ENCODE measurements around the gene PRDM16.
A peak's percentile ranks its signal among the peaks of the same experiment; 100 is the strongest.

PRDM16 gene

GRCh38 chr1:3410142-3410925 lies 341.3 kb downstream of the PRDM16 start:
- DNase-seq: peak in 1 of 2 experiments; percentile 10

GRCh38 chr1:3411806-3412205 lies 342.8 kb downstream of the PRDM16 start:
- no peak for DNase-seq

- no peak for DNase-seq
Measured at GRCh38 chr1:3412376-3412775, 343.4 kb downstream of the PRDM16 start.

DNA sequence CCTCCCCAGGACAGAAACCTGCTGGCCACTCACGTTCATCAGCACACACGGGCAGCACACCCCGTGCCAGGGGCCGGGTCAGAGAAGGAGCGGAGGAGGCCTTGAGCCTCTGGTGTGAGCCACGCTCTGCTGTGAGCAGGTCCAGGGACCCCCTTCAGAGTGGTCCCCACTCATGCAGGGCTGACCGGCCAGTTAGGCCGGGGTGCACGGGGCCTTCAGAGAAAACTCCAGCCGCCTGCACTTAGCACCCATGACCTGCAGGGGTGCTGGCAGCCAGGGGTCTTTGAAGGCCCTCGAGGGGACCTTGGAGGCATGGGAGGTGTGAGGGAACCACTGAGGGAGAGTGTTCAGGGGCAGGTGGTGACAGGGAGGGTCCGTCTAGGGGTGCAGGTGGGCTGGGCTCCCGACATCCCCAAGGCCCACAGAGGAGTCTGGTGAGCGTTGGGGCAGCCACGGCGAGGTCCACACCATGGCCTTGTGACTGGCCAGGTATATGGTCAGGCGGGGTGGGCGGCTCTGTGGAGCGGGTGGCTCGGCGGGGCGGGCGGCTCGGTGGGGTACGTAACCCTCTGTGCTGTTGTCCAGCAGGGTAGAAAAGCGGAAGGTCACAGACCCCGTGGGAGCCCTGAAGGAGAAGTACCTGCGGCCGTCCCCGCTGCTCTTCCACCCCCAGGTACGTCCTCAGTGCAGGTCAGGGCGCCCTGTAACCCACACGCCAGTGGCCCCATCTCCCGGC lies 345.1 kb downstream of the PRDM16 start:
- no peak for DNase-seq

- no peak for DNase-seq
Measured at GRCh38 chr1:3415260-3416090, 346.5 kb downstream of the PRDM16 start.

- no peak for DNase-seq
Measured at GRCh38 chr1:3417082-3417739, 348.2 kb downstream of the PRDM16 start.

DNA sequence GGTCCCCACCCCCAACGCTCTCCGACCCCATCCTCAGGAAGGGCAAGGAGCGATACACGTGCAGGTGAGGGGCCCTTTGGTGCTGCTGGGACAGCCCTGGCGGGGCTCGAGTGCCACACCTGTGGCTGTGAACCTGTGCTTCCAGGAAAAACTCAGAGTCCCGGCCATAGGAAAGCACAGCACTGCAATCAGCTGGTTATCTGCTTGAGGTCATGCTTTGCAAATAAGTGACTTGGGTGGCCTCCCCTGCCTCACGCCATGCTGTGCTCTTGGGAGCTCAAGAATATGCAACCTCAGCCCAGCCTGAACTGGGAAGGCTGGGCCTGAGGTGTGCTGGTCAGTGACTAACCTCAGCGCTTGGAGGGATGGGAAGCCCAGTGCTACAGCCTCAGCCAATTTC lies 348.9 kb downstream of the PRDM16 start:
- no peak for DNase-seq

GRCh38 chr1:3418600-3418999 lies 349.6 kb downstream of the PRDM16 start:
- no peak for DNase-seq

- DNase-seq: no peak
Measured at GRCh38 chr1:3419415-3420204, 350.6 kb downstream of the PRDM16 start.

DNA sequence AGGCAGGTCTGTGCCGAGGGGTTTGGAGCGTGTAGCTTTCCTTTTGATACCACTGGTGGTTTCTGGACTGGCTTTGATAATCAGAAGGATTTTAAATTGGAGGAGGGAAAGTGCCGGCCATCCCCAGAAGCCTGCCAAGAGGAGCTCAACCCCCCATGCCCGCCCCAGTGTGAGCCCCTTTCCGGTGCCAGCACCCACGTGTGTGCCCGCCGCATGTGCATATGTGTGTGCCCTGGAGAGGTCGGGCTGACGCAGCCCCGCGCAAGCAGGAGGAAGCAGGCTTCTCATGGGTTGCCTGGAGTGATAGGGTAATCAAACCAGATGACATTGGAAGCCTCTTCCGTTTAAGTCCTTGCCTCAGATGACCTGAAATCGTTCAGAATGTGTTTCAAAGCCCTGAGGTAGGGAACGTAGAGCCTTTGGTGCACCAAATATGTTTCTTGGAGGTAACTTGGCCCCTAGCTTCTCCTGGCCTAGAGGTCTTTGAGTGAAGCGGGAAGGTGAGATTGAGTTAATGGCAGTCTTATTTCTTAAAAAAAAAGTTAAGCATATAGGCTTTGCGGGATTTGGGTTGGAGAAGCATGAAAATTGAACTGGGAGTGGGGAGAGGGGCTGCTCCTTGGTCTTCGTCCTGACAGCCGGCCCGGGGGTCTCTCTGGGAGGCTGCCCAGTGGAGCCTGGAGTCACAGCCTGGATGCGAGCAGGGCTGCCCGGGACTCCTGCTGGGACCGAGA lies 351.4 kb downstream of the PRDM16 start:
- DNase-seq: no peak

GRCh38 chr1:3422638-3423037 lies 353.6 kb downstream of the PRDM16 start:
- no peak for DNase-seq

DNA sequence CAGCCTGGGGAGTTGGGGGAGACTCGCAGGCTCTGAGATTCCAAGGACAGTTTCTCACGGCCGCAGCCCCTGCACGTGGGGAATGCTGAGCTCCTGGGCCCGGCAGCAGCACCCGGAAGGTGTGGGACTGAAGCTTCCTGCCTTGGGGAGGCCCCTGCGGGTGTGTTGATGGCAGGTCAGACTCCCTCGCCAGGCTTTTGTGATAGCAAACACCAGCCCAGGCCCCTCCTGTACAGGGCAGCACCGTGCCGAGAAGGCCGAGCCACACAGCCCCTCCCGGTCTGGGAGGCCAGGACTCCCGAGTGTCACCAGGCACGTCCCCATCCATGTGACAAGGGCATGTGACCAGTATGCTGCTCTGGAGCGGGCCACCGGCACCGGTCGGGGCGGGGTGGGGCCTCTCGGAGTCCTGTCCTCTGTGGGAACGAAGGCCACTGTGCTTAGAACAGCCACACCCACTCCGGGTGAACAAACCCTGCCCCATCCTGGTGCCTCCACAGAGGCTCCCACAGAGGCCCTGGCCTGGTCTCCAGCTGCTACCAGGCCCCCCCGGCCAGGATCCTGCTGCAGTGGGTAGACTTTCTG lies 354.3 kb downstream of the PRDM16 start:
- DNase-seq: no peak

DNA sequence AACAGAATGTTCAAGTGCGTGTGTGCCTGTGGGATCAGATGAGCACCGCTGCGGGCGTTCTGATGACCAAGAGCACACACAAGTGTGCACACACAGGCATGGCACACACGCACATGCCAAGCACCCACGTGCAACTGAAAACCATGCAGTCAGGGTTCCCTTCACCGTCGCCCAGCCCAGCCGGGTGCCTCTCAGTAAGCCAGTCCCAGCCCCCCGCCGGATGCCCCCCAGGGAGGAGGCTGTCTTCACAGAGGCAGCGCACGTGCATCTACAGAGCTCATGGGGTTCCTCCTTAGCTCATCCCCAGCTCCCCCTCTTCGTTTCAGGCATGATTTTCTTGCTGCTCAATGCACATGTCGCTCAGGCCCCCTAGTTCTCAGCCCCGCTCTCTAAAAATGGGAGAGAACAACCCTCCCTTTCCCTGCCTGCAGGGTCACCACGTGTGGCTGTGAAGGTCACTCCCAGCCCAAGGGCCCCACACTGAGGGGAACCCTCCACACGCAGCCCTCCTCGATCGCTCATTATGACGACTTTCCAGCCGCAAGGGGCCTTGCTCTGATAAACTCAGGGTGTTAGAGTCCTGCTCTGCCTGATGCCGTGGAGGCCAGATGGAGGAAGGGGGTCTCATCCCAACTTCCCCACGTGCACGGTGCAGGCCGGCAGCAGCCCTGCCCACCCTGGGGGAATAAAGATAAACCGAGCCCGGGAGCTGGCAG lies 355.1 kb downstream of the PRDM16 start:
- DNase-seq: no peak

DNA sequence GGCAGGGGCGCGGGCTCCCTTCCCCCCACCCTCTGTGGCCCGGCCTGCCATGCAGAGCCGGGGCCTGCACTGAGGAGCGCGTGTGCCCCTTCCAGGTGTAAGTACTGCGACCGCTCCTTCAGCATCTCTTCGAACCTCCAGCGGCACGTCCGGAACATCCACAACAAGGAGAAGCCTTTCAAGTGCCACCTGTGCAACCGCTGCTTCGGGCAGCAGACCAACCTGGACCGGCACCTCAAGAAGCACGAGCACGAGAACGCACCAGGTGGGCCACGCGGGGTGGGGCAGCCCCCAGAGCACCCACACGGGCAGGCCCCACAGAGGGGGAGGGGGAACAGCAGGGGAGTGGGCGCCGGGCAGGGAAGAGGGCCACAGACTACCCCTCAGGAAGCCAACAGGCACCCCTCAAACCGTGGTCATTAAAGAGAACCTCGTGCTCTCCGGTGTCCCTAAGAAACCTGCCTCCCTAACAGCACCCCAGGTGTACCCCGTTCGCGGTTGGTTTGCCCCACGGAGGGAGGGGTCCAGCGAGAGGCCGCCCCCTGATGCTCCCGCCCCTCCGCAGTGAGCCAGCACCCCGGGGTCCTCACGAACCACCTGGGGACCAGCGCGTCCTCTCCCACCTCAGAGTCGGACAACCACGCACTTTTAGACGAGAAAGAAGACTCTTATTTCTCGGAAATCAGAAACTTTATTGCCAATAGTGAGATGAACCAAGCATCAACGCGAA lies 356.6 kb downstream of the PRDM16 start:
- no peak for DNase-seq

- DNase-seq: no peak
Measured at GRCh38 chr1:3426956-3427535, 358.0 kb downstream of the PRDM16 start.

- DNase-seq: no peak
Measured at GRCh38 chr1:3427711-3428704, 359.0 kb downstream of the PRDM16 start.

DNA sequence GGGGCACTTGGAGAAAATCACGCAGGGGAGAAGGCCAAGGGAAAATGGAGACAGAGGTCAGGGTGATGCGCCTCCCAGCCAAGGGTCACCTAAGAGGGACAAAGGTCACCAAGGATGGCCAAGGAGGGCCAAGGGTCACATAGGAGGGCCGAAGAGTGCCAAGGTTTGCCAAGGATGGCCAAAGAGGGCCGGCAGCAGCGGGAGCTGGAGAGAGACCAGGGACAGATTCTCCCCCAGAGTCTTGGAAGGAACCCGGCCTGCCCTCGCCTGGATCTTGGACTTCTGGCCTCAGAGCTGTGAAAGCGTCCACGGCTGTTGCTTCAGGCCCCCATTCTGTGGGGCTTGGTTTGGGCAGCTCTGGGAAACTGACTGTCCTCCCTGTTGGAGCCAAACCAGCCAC lies 359.9 kb downstream of the PRDM16 start:
- no peak for DNase-seq

- no peak for DNase-seq
Measured at GRCh38 chr1:3429320-3429719, 360.3 kb downstream of the PRDM16 start.
